AG09309 (cell line): ENCODE measurements around the gene KHK.

Experiments
- DNase-seq: peaks from one replicate; pipeline ENCODE4 v3.0.0-alpha.2; 2010; ENCODE audit warnings: low read depth
- H3K4me3 ChIP-seq: 2 replicates; pipeline ENCODE4 v1.5.1; 2011; ENCODE audit warnings: mild to moderate bottlenecking, low read depth, low read length, moderate library complexity; ENCODE audit not compliant: control insufficient read depth
- CTCF ChIP-seq: IDR thresholded peaks from 2 replicates; pipeline ENCODE4 v1.5.1; 2011; ENCODE audit warnings: mild to moderate bottlenecking, low read depth, low read length, inconsistent platforms; ENCODE audit not compliant: insufficient read depth, control insufficient read depth; ENCODE audit errors: missing control alignments

Gene KHK

GRCh38 chr2:27050996-27051901 is 35.3 kb upstream of the KHK start, which contains the start of gene AGBL5:
Gene AGBL5, plus strand, starts transcription at chr2:27051668. Its CDS starts 1,291 bp downstream, at chr2:27052959.
- no peak for TF ChIP-seq CTCF
- peak; percentile 58 for DNase-seq
- peak within 1 kb of the TSS; percentile 98 for H3K4me3 ChIP-seq

- no peak for DNase-seq
- peak overlapping the region; percentile 98 for H3K4me3 ChIP-seq
- no peak for TF ChIP-seq CTCF
These were observed 34.5 kb upstream of the KHK start for GRCh38 chr2:27051902-27052645.

GRCh38 chr2:27053321-27053720 is 33.3 kb upstream of the KHK start:
- DNase-seq = no peak
- H3K4me3 ChIP-seq = no peak overlapping the region
- TF ChIP-seq CTCF = no peak

GRCh38 chr2:27053776-27054175 is 32.8 kb upstream of the KHK start:
- no peak for DNase-seq
- no peak for TF ChIP-seq CTCF
- no peak overlapping the region for H3K4me3 ChIP-seq

GRCh38 chr2:27054721-27055120 is 31.9 kb upstream of the KHK start:
- TF ChIP-seq CTCF = no peak

GRCh38 chr2:27057184-27057583 is 29.4 kb upstream of the KHK start:
- no peak overlapping the region for H3K4me3 ChIP-seq
- TF ChIP-seq CTCF = no peak
- no peak for DNase-seq

More at GRCh38 chr2:27054721-27055120, 31.9 kb upstream of the KHK start:
- DNase-seq = no peak
- no peak overlapping the region for H3K4me3 ChIP-seq
